H1 (cell line): ENCODE measurements around the gene KCNH8. TPM values are rescaled to one million over a fixed set of nuclear protein-coding genes. Genes with fewer than 3 reads are reported as not detected.

Experiments
- CTCF ChIA-PET: fragments of 300-600 bp; sonication (Branson Sonifier 250); formaldehyde crosslinking; loops from one replicate; lab custom pipeline; 2021; ENCODE audit not compliant: partially characterized antibody; lab: Charles Lee
- POLR2A ChIA-PET: fragments of 300-600 bp; sonication (Branson Sonifier 250); formaldehyde crosslinking; loops from one replicate; lab custom pipeline; 2021; ENCODE audit warnings: inconsistent platforms; ENCODE audit not compliant: partially characterized antibody; lab: Charles Lee
- DNase-seq, 2 experiments: peaks; one replicate each; pipeline versions ENCODE4 v3.0.0 to v3.0.0-alpha.2; 2010 to 2022; ENCODE audit warnings: low spot score in 2 of 2, low read depth in 1 of 2, mixed read lengths in 1 of 2
- FAIRE-seq: peaks from 2 replicates; lab custom pipeline; 2011; peaks lifted over from hg19 to GRCh38; lab: Jason Lieb, UNC
- H2AFZ ChIP-seq: 2 replicates; pipeline ENCODE4 v1.8.1; 2012; ENCODE audit warnings: low read length, inconsistent platforms
- H2AK5ac ChIP-seq: 2 replicates; pipeline ENCODE4 v1.6.1; 2013; ENCODE audit warnings: low read depth, low read length
- H2BK120ac ChIP-seq: replicated peaks from 2 replicates; pipeline ENCODE3; 2013; ENCODE audit warnings: low read depth, low read length, inconsistent platforms
- H2BK12ac ChIP-seq: 2 replicates; pipeline ENCODE4 v1.6.1; 2013; ENCODE audit warnings: low read depth, low read length
- H2BK15ac ChIP-seq: 2 replicates; pipeline ENCODE4 v1.6.1; 2013; ENCODE audit warnings: low read length
- H2BK20ac ChIP-seq: 2 replicates; pipeline ENCODE4 v1.6.1; 2013; ENCODE audit warnings: low read length
- H2BK5ac ChIP-seq: 2 replicates; pipeline ENCODE4 v1.6.1; 2013; ENCODE audit warnings: low read depth, low read length
- H3K14ac ChIP-seq: 2 replicates; pipeline ENCODE4 v1.6.1; 2013; ENCODE audit warnings: inconsistent platforms; ENCODE audit not compliant: insufficient read length
- H3K18ac ChIP-seq: 2 replicates; pipeline ENCODE4 v1.6.1; 2013; ENCODE audit warnings: low read length; ENCODE audit errors: extremely low read depth
- H3K23ac ChIP-seq: 2 replicates; pipeline ENCODE4 v1.6.1; 2013; ENCODE audit warnings: inconsistent platforms; ENCODE audit not compliant: insufficient read length
- H3K23me2 ChIP-seq: 2 replicates; pipeline ENCODE4 v1.6.1; 2013; ENCODE audit warnings: low read depth, low read length
- H3K27ac ChIP-seq: 2 replicates; pipeline ENCODE4 v1.6.1; 2011; ENCODE audit warnings: low read depth, low read length, inconsistent platforms
- H3K27me3 ChIP-seq, 4 experiments: replicated peaks in 1 of 4; 1 replicate in 1 of 4; 2 replicates in 3 of 4; pipeline versions ENCODE4 v1.6.1 to v1.8.1; 2011 to 2013; ENCODE audit warnings: low read length in 3 of 4, mild to moderate bottlenecking in 3 of 4, inconsistent platforms in 2 of 4, mixed read lengths in 2 of 4, moderate library complexity in 1 of 4; ENCODE audit not compliant: control insufficient read depth in 3 of 4, insufficient read depth in 3 of 4; ENCODE audit errors: extremely low read depth in 1 of 4
- H3K36me3 ChIP-seq, 4 experiments: 2 replicates each; pipeline versions ENCODE4 v1.6.1 to v1.8.1; 2011 to 2013; ENCODE audit warnings: mild to moderate bottlenecking in 4 of 4, low read length in 3 of 4, moderate library complexity in 2 of 4, control low read depth in 1 of 4, inconsistent platforms in 1 of 4; ENCODE audit not compliant: insufficient read depth in 4 of 4, control insufficient read depth in 2 of 4
- H3K4ac ChIP-seq: replicated peaks from 2 replicates; pipeline ENCODE3; 2013; ENCODE audit warnings: low read length, low read depth, mixed read lengths, inconsistent platforms; ENCODE audit not compliant: insufficient read length
- H3K4me1 ChIP-seq, 4 experiments: replicated peaks in 1 of 4; 1 replicate in 1 of 4; 2 replicates in 3 of 4; pipeline versions ENCODE4 v1.6.1 to v1.8.1; 2011 to 2013; ENCODE audit warnings: low read length in 3 of 4, inconsistent platforms in 2 of 4, mixed read lengths in 1 of 4; ENCODE audit not compliant: insufficient read depth in 4 of 4, control insufficient read depth in 3 of 4
- H3K4me2 ChIP-seq, 2 experiments: 2 replicates each; pipeline versions ENCODE4 v1.6.1 to v1.8.1; 2011 to 2013; ENCODE audit warnings: low read depth in 2 of 2, low read length in 2 of 2, control low read depth in 1 of 2, inconsistent platforms in 1 of 2, mild to moderate bottlenecking in 1 of 2; ENCODE audit not compliant: insufficient read depth in 1 of 2
- H3K4me3 ChIP-seq, 4 experiments: fragments of 200-600, 300-600 bp in 1 of 4; sonication (generic), shearing (Covaris generic), sonication (Bioruptor Twin) in 1 of 4; 2 replicates each; pipeline versions ENCODE4 v1.5.1 to v1.8.1; 2011 to 2016; ENCODE audit warnings: low read length in 4 of 4, low read depth in 3 of 4, control low read depth in 2 of 4, inconsistent platforms in 2 of 4, mild to moderate bottlenecking in 2 of 4, mixed read lengths in 1 of 4, moderate library complexity in 1 of 4; ENCODE audit not compliant: insufficient read depth in 2 of 4; ENCODE audit errors: extremely low read depth in 1 of 4
- H3K56ac ChIP-seq: replicated peaks from 2 replicates; pipeline ENCODE3; 2013; ENCODE audit warnings: low read depth, mild to moderate bottlenecking, mixed read lengths, low read length, inconsistent platforms; ENCODE audit not compliant: insufficient read length
- H3K79me1 ChIP-seq: 2 replicates; pipeline ENCODE4 v1.6.1; 2013; ENCODE audit warnings: low read depth, low read length, control low read depth
- H3K79me2 ChIP-seq, 2 experiments: 2 replicates each; pipeline versions ENCODE4 v1.6.1 to v1.8.1; 2012 to 2013; ENCODE audit warnings: low read length in 2 of 2, mild to moderate bottlenecking in 2 of 2, inconsistent platforms in 1 of 2; ENCODE audit not compliant: insufficient read depth in 2 of 2, control insufficient read depth in 1 of 2
- H3K9ac ChIP-seq, 4 experiments: replicated peaks in 1 of 4; 1 replicate in 1 of 4; 2 replicates in 3 of 4; pipeline versions ENCODE4 v1.6.1 to v1.8.1; 2011 to 2013; ENCODE audit warnings: low read depth in 3 of 4, low read length in 3 of 4, control low read depth in 2 of 4, mild to moderate bottlenecking in 2 of 4, moderate library complexity in 2 of 4, inconsistent platforms in 1 of 4; ENCODE audit errors: extremely low read depth in 1 of 4
- H3K9me3 ChIP-seq, 2 experiments: 2 replicates each; pipeline versions ENCODE4 v1.6.1 to v1.8.1; 2012 to 2013; ENCODE audit warnings: mild to moderate bottlenecking in 2 of 2, moderate library complexity in 2 of 2, control low read depth in 1 of 2, inconsistent platforms in 1 of 2, low read depth in 1 of 2, low read length in 1 of 2, mixed read lengths in 1 of 2; ENCODE audit not compliant: insufficient read depth in 2 of 2
- H4K20me1 ChIP-seq, 2 experiments: replicated peaks in 1 of 2; 2 replicates each; pipeline versions ENCODE3 to v1.8.1; 2011 to 2013; ENCODE audit warnings: inconsistent platforms in 2 of 2, low read length in 2 of 2, mild to moderate bottlenecking in 1 of 2; ENCODE audit not compliant: insufficient read depth in 2 of 2, control insufficient read depth in 1 of 2
- H4K5ac ChIP-seq: 2 replicates; pipeline ENCODE4 v1.6.1; 2013; ENCODE audit warnings: low read length, low read depth, mixed read lengths, inconsistent platforms; ENCODE audit not compliant: insufficient read length
- H4K8ac ChIP-seq: 2 replicates; pipeline ENCODE4 v1.8.0; 2013; ENCODE audit warnings: mild to moderate bottlenecking, moderate library complexity, low read length, inconsistent platforms; ENCODE audit not compliant: insufficient read depth; ENCODE audit errors: extremely low read depth
- H4K91ac ChIP-seq: replicated peaks from 2 replicates; pipeline ENCODE3; 2013; ENCODE audit warnings: low read length, mixed read lengths, inconsistent platforms; ENCODE audit not compliant: insufficient read length
- ASH2L ChIP-seq: fragments of 200-600, 300-600 bp; sonication (generic); IDR thresholded peaks from one replicate; pipeline ENCODE4 v1.7.1; 2017; ENCODE audit warnings: low read length
- ATF2 ChIP-seq: IDR thresholded peaks from 2 replicates; pipeline ENCODE4 v1.6.1; 2012; ENCODE audit warnings: low read length, inconsistent platforms
- CHD2 ChIP-seq: IDR thresholded peaks from 2 replicates; pipeline ENCODE4 v1.6.1; 2012; ENCODE audit warnings: low read length, improper control_type of control experiment
- JUN ChIP-seq: IDR thresholded peaks from 2 replicates; pipeline ENCODE4 v1.6.1; 2011; ENCODE audit warnings: low read depth, mild to moderate bottlenecking, improper control_type of control experiment, low read length
- KDM5A ChIP-seq: fragments of 200-600 bp; IDR thresholded peaks from 2 replicates; pipeline ENCODE4 v1.7.1; 2012; ENCODE audit warnings: mild to moderate bottlenecking, low read length, inconsistent platforms, mixed read lengths
- MAX ChIP-seq: IDR thresholded peaks from 2 replicates; pipeline ENCODE4 v1.6.1; 2012; ENCODE audit warnings: inconsistent platforms
- SIX5 ChIP-seq: IDR thresholded peaks from 2 replicates; pipeline ENCODE4 v1.6.1; 2011; ENCODE audit warnings: mild to moderate bottlenecking, low read depth, low read length
- SP2 ChIP-seq: IDR thresholded peaks from 2 replicates; pipeline ENCODE4 v1.6.1; 2012; ENCODE audit warnings: mild to moderate bottlenecking, low read length, inconsistent platforms
- SP4 ChIP-seq: IDR thresholded peaks from 2 replicates; pipeline ENCODE4 v1.6.1; 2012; ENCODE audit warnings: low read length, inconsistent platforms
- SRF ChIP-seq: IDR thresholded peaks from 2 replicates; pipeline ENCODE4 v1.6.1; 2011; ENCODE audit warnings: mild to moderate bottlenecking, low read depth, low read length, moderate library complexity
- SUZ12 ChIP-seq: fragments of 200-600 bp; sonication (generic); IDR thresholded peaks from 2 replicates; pipeline ENCODE4 v1.6.1; 2012; ENCODE audit warnings: mild to moderate bottlenecking, inconsistent platforms, low read length, moderate library complexity, mixed read lengths
- TCF12 ChIP-seq: IDR thresholded peaks from 2 replicates; pipeline ENCODE4 v1.6.1; 2011; ENCODE audit warnings: low read depth, mild to moderate bottlenecking, low read length
- TEAD4 ChIP-seq: IDR thresholded peaks from 2 replicates; pipeline ENCODE4 v1.6.1; 2012; ENCODE audit warnings: low read depth, low read length, inconsistent platforms, mixed read lengths
- WGBS, 2 experiments: shearing (Covaris generic) in 1 of 2; methylation state at CpG; one replicate each; pipeline versions ENCODE4 v1.1.6 to v1.1.7; 2013 to 2015; ENCODE audit warnings: low lambda C conversion rate in 2 of 2, mixed read lengths in 2 of 2, inconsistent platforms in 1 of 2, low coverage in 1 of 2, missing lambda C conversion rate in 1 of 2; ENCODE audit not compliant: insufficient replicate concordance in 2 of 2, insufficient coverage in 1 of 2, insufficient read length in 1 of 2; ENCODE audit errors: extremely low coverage in 1 of 2, missing lambda C conversion rate in 1 of 2; 5-methylcytosine and 5-hydroxymethylcytosine counted together
- polyA plus RNA-seq, 7 experiments: library from polyadenylated mRNA; depleted of rRNA in 3 of 7; stranded (reverse) in 5 of 7; unstranded in 2 of 7; fragments of >200 nt in 5 of 7; fragments of 200-250 nt in 2 of 7; gene quantifications; 1 replicate in 5 of 7; 2 replicates in 1 of 7; 4 replicates in 1 of 7; pipeline versions ENCODE4 v1.2.1 to v1.2.3, GENCODE V29; 2011 to 2013; ENCODE audit warnings: missing spikeins in 2 of 7, mixed read lengths in 2 of 7
- total RNA-seq: library from RNA; stranded (reverse); fragmentation: NEBNext Ultra II Directional; extraction: Animal tissue kit (Norgen Biotek cat#: 25700); gene quantifications from 2 replicates; pipeline ENCODE4 v1.2.1, GENCODE V29; 2021

The KCNH8 gene
- total and polyA plus RNA-seq, 2 of the 8 experiments (the other 6 are each of a cell fraction or from before 2014, with no cell fraction given), result 2.2 to 2.4 TPM

- Histone ChIP-seq H3K9me3 (no peaks in the 10 kb centered on the region), H3K4ac (no peak overlapping the region), H2BK120ac (no peak overlapping the region), H3K27me3 (no peaks in the 10 kb centered on the region), H3K9ac (no peak overlapping the region), H2AK5ac (no peak overlapping the region), H3K18ac (no peak overlapping the region), H4K20me1 (no peaks in the 10 kb centered on the region), H3K4me2 (no peak overlapping the region), H2BK5ac (no peak overlapping the region), H3K23ac (no peak overlapping the region), H3K14ac (no peak overlapping the region), H3K79me1 (no peaks in the 10 kb centered on the region), H2BK20ac (no peak overlapping the region), H3K27ac (no peak overlapping the region), H2BK12ac (no peak overlapping the region), H4K5ac (no peak overlapping the region), H3K36me3 (no peaks in the 10 kb centered on the region), H3K79me2 (no peaks in the 10 kb centered on the region), H4K8ac (no peak overlapping the region), H2BK15ac (no peak overlapping the region), H3K4me1 (no peaks in the 10 kb centered on the region), H4K91ac (no peak overlapping the region), H3K23me2 (no peaks in the 10 kb centered on the region), H2AFZ (no peak overlapping the region), H3K56ac (no peak overlapping the region), H3K4me3 (no peak overlapping the region)
- whole genome bisulfite sequencing, 2 experiments, result 94% methylated on average over 1 of the region's 1 CpG; no CpG with 5 or more reads in 1 of the 2 experiments
- FAIRE-seq (no peak), DNase-seq (no peak)
- TF ChIP-seq SUZ12, result no peak
- TF ChIP-seq JUN, result no peak
- TF ChIP-seq SIX5, result no peak
- no peak for TF ChIP-seq ATF2
- no peak for TF ChIP-seq CHD2
- no peak for TF ChIP-seq ASH2L
- TF ChIP-seq MAX, result no peak
- no peak for TF ChIP-seq TEAD4
- TF ChIP-seq SP2, result no peak
- TF ChIP-seq TCF12, result no peak
- TF ChIP-seq SRF, result no peak
- no peak for TF ChIP-seq SP4
- no peak for TF ChIP-seq KDM5A
- ChIA-PET POLR2A (no interaction called here), CTCF (interaction anchor here (0.8 kb wide), 1 partner anchor 344 kb away, joined by 5 read pairs; no protein-coding TSS in a partner anchor)
These were observed 374.0 kb downstream of the KCNH8 start for GRCh38 chr3:19522305-19522704.
